Measurements from ENCODE around the gene CALY.

Gene CALY

GRCh38 chr10:133277993-133278576 is 58.6 kb downstream of the CALY start:
- Histone ChIP-seq H3K36me3 (ENCODE audit: control insufficient read depth in 2 of 2, insufficient read depth in 1 of 2, low read length in 2 of 2) (peaks cover 0 to 43% of the 10 kb centered on the region in 2 experiments; a peak in 1 of 3 replicates), H3K4me1 (ENCODE audit: control insufficient read depth, insufficient read depth, low read length) (no peaks in the 10 kb centered on the region), H3K4me3 (ENCODE audit: low read depth, low read length) (no peak overlapping the region), H3K9me3 (ENCODE audit: control insufficient read depth, insufficient read depth, low read depth, low read length) (no peaks in the 10 kb centered on the region), H3K27ac (ENCODE audit: extremely low read depth, low read depth, low read length) (no peak overlapping the region)
- CTCF ChIA-PET: interaction anchor here (0.7 to 1.8 kb wide), 5 partner anchors 12 to 375 kb away, joined by 3 to 7 read pairs (median 3); no protein-coding TSS in a partner anchor
- no peak for TF ChIP-seq ZNF2 (tag by site-specific recombination; IDR thresholded peaks at IDR 0.05)
- no peak for TF ChIP-seq ZFHX2 (tag by site-specific recombination; conservative IDR thresholded peaks at IDR 0.05)
- TF ChIP-seq ZNF121 (tag by site-specific recombination; IDR thresholded peaks at IDR 0.05): no peak
- no peak for TF ChIP-seq ZNF701 (tag by site-specific recombination; IDR thresholded peaks at IDR 0.05)
- no peak for TF ChIP-seq ZNF514 (tag by site-specific recombination; IDR thresholded peaks at IDR 0.05)
- TF ChIP-seq ZNF600 (tag by site-specific recombination; IDR thresholded peaks at IDR 0.05): peak; percentile 72; the same call in 1 of the 2 replicates
- TF ChIP-seq REPIN1 (tag by site-specific recombination; IDR thresholded peaks at IDR 0.05; ENCODE audit: low read depth): no peak
- no peak for TF ChIP-seq ZNF660 (tag by site-specific recombination; IDR thresholded peaks at IDR 0.05)
- no peak for TF ChIP-seq ZNF266 (tag by site-specific recombination; IDR thresholded peaks at IDR 0.05; ENCODE audit: low read depth)
- TF ChIP-seq ZSCAN16 (tag by site-specific recombination; IDR thresholded peaks at IDR 0.05): no peak
- TF ChIP-seq IKZF3 (tag by site-specific recombination; IDR thresholded peaks at IDR 0.05): no peak
- TF ChIP-seq ZNF837 (tag by site-specific recombination; IDR thresholded peaks at IDR 0.05): no peak
- no peak for TF ChIP-seq ZNF132 (tag by site-specific recombination; IDR thresholded peaks at IDR 0.05; ENCODE audit: borderline replicate concordance)
- peak; percentile 34; the same call in 1 of the 2 replicates for TF ChIP-seq ZNF10 (tag by site-specific recombination; IDR thresholded peaks at IDR 0.05)
- TF ChIP-seq SETDB1 (IDR thresholded peaks at IDR 0.05; ENCODE audit: insufficient read length, low read length): no peak
- POLR2A ChIA-PET: no interaction called here

- no peak overlapping the region for H3K4me3 ChIP-seq (ENCODE audit: low read depth, low read length)
- peaks cover 0 to 36% of the 10 kb centered on the region in 2 experiments; a peak in 1 of 3 replicates for H3K36me3 ChIP-seq (ENCODE audit: control insufficient read depth in 2 of 2, insufficient read depth in 1 of 2, low read length in 2 of 2)
- no peaks in the 10 kb centered on the region for H3K4me1 ChIP-seq (ENCODE audit: control insufficient read depth, insufficient read depth, low read length)
- ChIA-PET CTCF (interaction anchor here (0.7 to 1.8 kb wide), 5 partner anchors 11 to 153 kb away, joined by 3 to 7 read pairs (median 3); no protein-coding TSS in a partner anchor), POLR2A (interaction anchor here (0.7 kb wide), 1 partner anchor 51 kb away, joined by 6 read pairs; no protein-coding TSS in a partner anchor)
- H3K27ac ChIP-seq (ENCODE audit: extremely low read depth, low read depth, low read length): no peak overlapping the region
- H3K9me3 ChIP-seq (ENCODE audit: control insufficient read depth, insufficient read depth, low read depth, low read length): no peaks in the 10 kb centered on the region
- TF ChIP-seq GLIS1 (tag by site-specific recombination; IDR thresholded peaks at IDR 0.05) (peak; percentile 59), GLIS2 (tag by site-specific recombination; IDR thresholded peaks at IDR 0.05) (0 out of 2 replicates have a peak, but pooled peaks have one; percentile 11), CTCF (tag by site-specific recombination; IDR thresholded peaks at IDR 0.05) (no peak), BCL11A (tag by site-specific recombination; IDR thresholded peaks at IDR 0.05; ENCODE audit: low read depth) (peak; percentile 56; the same call in 1 of the 2 replicates), ZIC2 (tag by site-specific recombination; IDR thresholded peaks at IDR 0.05) (peak; percentile 76), ZNF501 (tag by site-specific recombination; IDR thresholded peaks at IDR 0.05) (no peak)
Observed at GRCh38 chr10:133277277-133277992, 59.3 kb downstream of the CALY start.
